MM.1S (cell line): Measurements from ENCODE around the gene THRB.
"Not testable (repeated sequence)": the region's sequence is repeated elsewhere in the genome, so short reads cannot be mapped to it uniquely, and the experiment has no call there.

ENCODE experiments used
- DNase-seq: peaks from one replicate; pipeline ENCODE4 v3.0.0-alpha.2; 2015
- H2AFZ ChIP-seq: fragments of 300-600 bp; sonication (generic); 2 replicates; pipeline ENCODE4 v1.6.0; 2016; ENCODE audit warnings: antibody characterized with exemption, low read length
- H3F3A ChIP-seq: fragments of 300-600 bp; sonication (generic); 2 replicates; pipeline ENCODE4 v1.6.1; 2016; ENCODE audit warnings: mild to moderate bottlenecking, antibody characterized with exemption, low read length, moderate library complexity, mixed read lengths; ENCODE audit not compliant: insufficient read depth
- H3K27ac ChIP-seq: fragments of 300-600 bp; sonication (generic); 2 replicates; pipeline ENCODE4 v1.5.1; 2016; ENCODE audit warnings: mild to moderate bottlenecking, low read length
- H3K27me3 ChIP-seq: fragments of 300-600 bp; sonication (generic); replicated peaks from 2 replicates; pipeline ENCODE4 v1.6.0; 2016; ENCODE audit warnings: low read length; ENCODE audit not compliant: insufficient read depth
- H3K36me3 ChIP-seq: fragments of 300-600 bp; sonication (generic); replicated peaks from 2 replicates; pipeline ENCODE4 v1.6.1; 2016; ENCODE audit warnings: mild to moderate bottlenecking, low read length, mixed read lengths; ENCODE audit not compliant: insufficient read depth
- H3K4me1 ChIP-seq: fragments of 300-600 bp; sonication (generic); 2 replicates; pipeline ENCODE4 v1.6.1; 2016; ENCODE audit warnings: low read length, mixed read lengths
- H3K4me2 ChIP-seq: fragments of 300-600 bp; sonication (generic); 2 replicates; pipeline ENCODE4 v1.6.0; 2016; ENCODE audit warnings: low read depth, low read length
- H3K4me3 ChIP-seq: fragments of 300-600 bp; sonication (generic); 2 replicates; pipeline ENCODE4 v1.5.1; 2016; ENCODE audit warnings: low read length, mixed read lengths
- H3K79me2 ChIP-seq: fragments of 300-600 bp; sonication (generic); 2 replicates; pipeline ENCODE4 v1.6.1; 2016; ENCODE audit warnings: mixed run types, low read length, mixed read lengths
- H3K9ac ChIP-seq: fragments of 300-600 bp; sonication (generic); 2 replicates; pipeline ENCODE4 v1.6.1; 2016; ENCODE audit warnings: low read length, mixed read lengths
- H3K9me2 ChIP-seq: fragments of 300-600 bp; sonication (generic); replicated peaks from 2 replicates; pipeline ENCODE4 v1.6.1; 2016; ENCODE audit warnings: mild to moderate bottlenecking, low read length, mixed read lengths; ENCODE audit not compliant: insufficient read depth
- H3K9me3 ChIP-seq: fragments of 300-600 bp; sonication (generic); replicated peaks from 2 replicates; pipeline ENCODE4 v1.6.1; 2016; ENCODE audit warnings: mild to moderate bottlenecking, low read length, mixed read lengths; ENCODE audit not compliant: insufficient read depth
- H4K20me1 ChIP-seq: fragments of 300-600 bp; sonication (generic); 2 replicates; pipeline ENCODE4 v1.6.1; 2016; ENCODE audit warnings: mild to moderate bottlenecking, low read length, moderate library complexity, mixed read lengths; ENCODE audit not compliant: insufficient read depth
- EZH2 ChIP-seq: fragments of 300-600 bp; sonication (generic); optimal IDR thresholded peaks from 2 replicates; pipeline ENCODE3; 2017; ENCODE audit warnings: low read depth, mild to moderate bottlenecking, antibody characterized with exemption, low read length, mixed read lengths
- EZH2phosphoT487 ChIP-seq: fragments of 300-600 bp; sonication (generic); IDR thresholded peaks from 2 replicates; pipeline ENCODE4 v1.6.1; 2018; ENCODE audit warnings: antibody characterized with exemption, low read length
- TF ChIP-seq, protein P1 (sequence below): fragments of 300-600 bp; sonication (generic); IDR thresholded peaks from 2 replicates; pipeline ENCODE4 v1.5.1; 2016; ENCODE audit warnings: antibody characterized with exemption, low read length, mixed read lengths

The THRB gene

DNA sequence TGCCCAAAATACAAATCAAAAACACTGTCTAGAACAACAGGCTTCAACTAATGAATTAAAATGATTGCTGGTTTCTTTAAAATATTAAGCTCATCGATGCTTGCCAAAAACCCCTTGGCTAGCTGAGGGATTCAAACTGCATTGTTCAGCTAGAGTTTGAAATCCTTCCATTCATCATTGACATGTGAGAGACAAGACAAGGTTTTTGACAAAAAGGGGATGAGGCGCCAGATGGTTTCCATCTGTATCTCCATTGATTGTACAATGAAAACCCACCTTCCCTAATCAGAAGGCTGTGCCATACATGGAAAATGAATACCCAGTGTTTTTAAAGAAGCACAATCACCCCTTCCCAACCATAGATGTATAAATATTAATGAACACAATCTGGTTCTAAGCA, 67.8 kb downstream of the THRB start:
- no peak overlapping the region for H3K4me2 ChIP-seq

GRCh38 chr3:24420829-24421228, 73.8 kb downstream of the THRB start:
- peaks cover 11% of the 10 kb centered on the region for H3F3A ChIP-seq
- not testable (repeated sequence) for DNase-seq

More for the DNA sequence above, 67.8 kb downstream of the THRB start:
- no peak for DNase-seq
- H3K36me3 ChIP-seq: no peaks in the 10 kb centered on the region
- H3K27me3 ChIP-seq: no peaks in the 10 kb centered on the region
- H4K20me1 ChIP-seq: no peaks in the 10 kb centered on the region
- H2AFZ ChIP-seq: no peak overlapping the region
- no peaks in the 10 kb centered on the region for H3K79me2 ChIP-seq
- H3K4me3 ChIP-seq: no peak overlapping the region
- no peaks in the 10 kb centered on the region for H3K9me3 ChIP-seq
- TF ChIP-seq EZH2phosphoT487 (no peak), EZH2 (no peak)
- TF ChIP-seq, protein P1, sequence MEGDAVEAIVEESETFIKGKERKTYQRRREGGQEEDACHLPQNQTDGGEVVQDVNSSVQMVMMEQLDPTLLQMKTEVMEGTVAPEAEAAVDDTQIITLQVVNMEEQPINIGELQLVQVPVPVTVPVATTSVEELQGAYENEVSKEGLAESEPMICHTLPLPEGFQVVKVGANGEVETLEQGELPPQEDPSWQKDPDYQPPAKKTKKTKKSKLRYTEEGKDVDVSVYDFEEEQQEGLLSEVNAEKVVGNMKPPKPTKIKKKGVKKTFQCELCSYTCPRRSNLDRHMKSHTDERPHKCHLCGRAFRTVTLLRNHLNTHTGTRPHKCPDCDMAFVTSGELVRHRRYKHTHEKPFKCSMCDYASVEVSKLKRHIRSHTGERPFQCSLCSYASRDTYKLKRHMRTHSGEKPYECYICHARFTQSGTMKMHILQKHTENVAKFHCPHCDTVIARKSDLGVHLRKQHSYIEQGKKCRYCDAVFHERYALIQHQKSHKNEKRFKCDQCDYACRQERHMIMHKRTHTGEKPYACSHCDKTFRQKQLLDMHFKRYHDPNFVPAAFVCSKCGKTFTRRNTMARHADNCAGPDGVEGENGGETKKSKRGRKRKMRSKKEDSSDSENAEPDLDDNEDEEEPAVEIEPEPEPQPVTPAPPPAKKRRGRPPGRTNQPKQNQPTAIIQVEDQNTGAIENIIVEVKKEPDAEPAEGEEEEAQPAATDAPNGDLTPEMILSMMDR: no peak
- no peak overlapping the region for H3K9ac ChIP-seq
- no peaks in the 10 kb centered on the region for H3K4me1 ChIP-seq
- no peak overlapping the region for H3K27ac ChIP-seq
- H3K9me2 ChIP-seq: no peaks in the 10 kb centered on the region
- H3F3A ChIP-seq: no peaks in the 10 kb centered on the region

DNA sequence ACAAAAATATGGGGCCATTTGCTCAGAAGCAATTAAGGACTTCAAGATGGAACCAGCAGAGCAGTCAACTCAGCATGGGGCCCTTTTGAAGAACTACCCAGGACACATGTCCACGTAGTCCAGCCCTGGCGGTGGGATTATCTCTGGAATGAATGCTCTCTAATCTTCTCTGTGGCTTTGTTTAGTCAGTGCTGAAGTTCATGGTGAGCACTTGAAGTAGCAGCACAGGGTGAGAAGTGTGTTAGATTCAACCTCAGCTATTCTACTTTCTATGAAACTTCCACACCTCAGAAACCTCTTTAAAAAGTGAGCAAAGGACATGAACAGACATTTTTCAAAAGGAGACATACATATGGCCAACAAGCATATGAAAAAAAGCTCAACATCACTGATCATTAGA, 74.4 kb downstream of the THRB start:
- no peaks in the 10 kb centered on the region for H3K79me2 ChIP-seq
- peaks cover 11% of the 10 kb centered on the region for H3F3A ChIP-seq
- no peak overlapping the region for H3K9ac ChIP-seq
- peak overlapping the region; percentile 24 for H3K4me3 ChIP-seq
- H3K9me3 ChIP-seq: no peaks in the 10 kb centered on the region
- peak; percentile 70 for DNase-seq
- H3K36me3 ChIP-seq: no peaks in the 10 kb centered on the region
- peak overlapping the region; percentile 54; the same call in 1 of the 2 replicates for H3K27ac ChIP-seq
- peak overlapping the region; percentile 47; the same call in 1 of the 2 replicates for H2AFZ ChIP-seq
- H4K20me1 ChIP-seq: no peaks in the 10 kb centered on the region
- peak overlapping the region; percentile 50; the same call in 1 of the 2 replicates for H3K4me2 ChIP-seq
- H3K4me1 ChIP-seq: peaks cover 10% of the 10 kb centered on the region
- H3K27me3 ChIP-seq: no peaks in the 10 kb centered on the region
- H3K9me2 ChIP-seq: no peaks in the 10 kb centered on the region
- TF ChIP-seq, protein P1: no peak
- no peak for TF ChIP-seq EZH2
- no peak for TF ChIP-seq EZH2phosphoT487

More at GRCh38 chr3:24420829-24421228, 73.8 kb downstream of the THRB start:
- H3K27ac ChIP-seq, H3K36me3 ChIP-seq, H3K9me3 ChIP-seq, H2AFZ ChIP-seq, H3K27me3 ChIP-seq, H4K20me1 ChIP-seq, H3K9me2 ChIP-seq, H3K9ac ChIP-seq, H3K79me2 ChIP-seq, H3K4me3 ChIP-seq: not testable (repeated sequence)
- H3K4me1 ChIP-seq: peaks cover 10% of the 10 kb centered on the region
- peak overlapping the region; percentile 50; the same call in 1 of the 2 replicates for H3K4me2 ChIP-seq

DNA sequence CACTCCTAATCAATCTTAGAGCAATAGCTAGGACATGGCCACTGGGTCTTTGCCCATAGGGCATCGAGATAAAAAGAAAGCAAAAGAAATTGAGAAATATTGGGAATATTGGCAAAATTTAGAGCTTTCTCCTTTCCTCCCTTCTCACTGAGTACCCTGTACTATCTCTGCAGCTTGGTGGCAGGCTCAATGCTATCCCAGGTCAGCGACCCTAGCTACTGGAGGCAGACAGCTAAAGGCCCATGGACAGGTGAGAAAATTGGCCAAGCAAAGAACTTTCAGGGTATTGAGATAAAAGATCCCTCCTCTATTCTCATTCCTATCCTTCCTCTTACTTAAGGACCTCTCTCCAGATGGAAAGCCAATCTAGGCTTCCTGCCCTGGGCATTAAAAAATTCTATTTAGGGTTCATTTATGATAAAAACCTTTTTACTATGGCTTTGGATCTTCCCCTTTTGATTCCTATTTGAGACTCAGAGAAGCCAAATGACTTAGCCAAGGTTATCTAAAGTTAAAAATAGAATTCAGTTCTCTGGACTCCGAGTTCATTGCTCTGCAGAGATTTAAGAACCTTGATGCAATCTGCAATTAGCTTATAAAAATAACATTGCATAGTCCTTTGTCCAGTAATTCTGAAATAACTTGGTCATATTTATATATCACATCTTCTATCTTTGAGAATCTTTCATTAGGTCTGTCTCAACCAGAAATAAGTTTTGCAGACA, 75.4 kb downstream of the THRB start:
- Histone ChIP-seq H3K4me1 (peaks cover 10% of the 10 kb centered on the region), H3K4me2 (peak overlapping the region; percentile 50; the same call in 1 of the 2 replicates), H2AFZ (no peak overlapping the region), H3K36me3 (no peaks in the 10 kb centered on the region), H3K27me3 (no peaks in the 10 kb centered on the region), H4K20me1 (no peaks in the 10 kb centered on the region), H3F3A (peaks cover 11% of the 10 kb centered on the region), H3K9me2 (no peaks in the 10 kb centered on the region), H3K9ac (no peak overlapping the region), H3K9me3 (no peaks in the 10 kb centered on the region), H3K4me3 (no peak overlapping the region), H3K79me2 (no peaks in the 10 kb centered on the region), H3K27ac (no peak overlapping the region)
- no peak for DNase-seq
- TF ChIP-seq EZH2phosphoT487: no peak
- TF ChIP-seq, protein P1: no peak
- TF ChIP-seq EZH2: no peak
